H1 (cell line): Measurements from ENCODE around the gene GUCA1A. TPM values are rescaled to one million over a fixed set of nuclear protein-coding genes. Genes with fewer than 3 reads are reported as not detected.
"Not testable (repeated sequence)": the region's sequence is repeated elsewhere in the genome, so short reads cannot be mapped to it uniquely, and the experiment has no call there.

Source experiments
- CTCF ChIA-PET: fragments of 300-600 bp; sonication (Branson Sonifier 250); formaldehyde crosslinking; loops from one replicate; lab custom pipeline; 2021; ENCODE audit not compliant: partially characterized antibody; lab: Charles Lee
- POLR2A ChIA-PET: fragments of 300-600 bp; sonication (Branson Sonifier 250); formaldehyde crosslinking; loops from one replicate; lab custom pipeline; 2021; ENCODE audit warnings: inconsistent platforms; ENCODE audit not compliant: partially characterized antibody; lab: Charles Lee
- DNase-seq, 2 experiments: peaks; one replicate each; pipeline versions ENCODE4 v3.0.0 to v3.0.0-alpha.2; 2010 to 2022; ENCODE audit warnings: low spot score in 2 of 2, low read depth in 1 of 2, mixed read lengths in 1 of 2
- FAIRE-seq: peaks from 2 replicates; lab custom pipeline; 2011; peaks lifted over from hg19 to GRCh38; lab: Jason Lieb, UNC
- H2AFZ ChIP-seq: 2 replicates; pipeline ENCODE4 v1.8.1; 2012; ENCODE audit warnings: low read length, inconsistent platforms
- H2AK5ac ChIP-seq: 2 replicates; pipeline ENCODE4 v1.6.1; 2013; ENCODE audit warnings: low read depth, low read length
- H2BK120ac ChIP-seq: replicated peaks from 2 replicates; pipeline ENCODE3; 2013; ENCODE audit warnings: low read depth, low read length, inconsistent platforms
- H2BK12ac ChIP-seq: 2 replicates; pipeline ENCODE4 v1.6.1; 2013; ENCODE audit warnings: low read depth, low read length
- H2BK15ac ChIP-seq: 2 replicates; pipeline ENCODE4 v1.6.1; 2013; ENCODE audit warnings: low read length
- H2BK20ac ChIP-seq: 2 replicates; pipeline ENCODE4 v1.6.1; 2013; ENCODE audit warnings: low read length
- H2BK5ac ChIP-seq: 2 replicates; pipeline ENCODE4 v1.6.1; 2013; ENCODE audit warnings: low read depth, low read length
- H3K14ac ChIP-seq: 2 replicates; pipeline ENCODE4 v1.6.1; 2013; ENCODE audit warnings: inconsistent platforms; ENCODE audit not compliant: insufficient read length
- H3K18ac ChIP-seq: 2 replicates; pipeline ENCODE4 v1.6.1; 2013; ENCODE audit warnings: low read length; ENCODE audit errors: extremely low read depth
- H3K23ac ChIP-seq: 2 replicates; pipeline ENCODE4 v1.6.1; 2013; ENCODE audit warnings: inconsistent platforms; ENCODE audit not compliant: insufficient read length
- H3K23me2 ChIP-seq: 2 replicates; pipeline ENCODE4 v1.6.1; 2013; ENCODE audit warnings: low read depth, low read length
- H3K27ac ChIP-seq: 2 replicates; pipeline ENCODE4 v1.6.1; 2011; ENCODE audit warnings: low read depth, low read length, inconsistent platforms
- H3K27me3 ChIP-seq, 4 experiments: replicated peaks in 1 of 4; 1 replicate in 1 of 4; 2 replicates in 3 of 4; pipeline versions ENCODE4 v1.6.1 to v1.8.1; 2011 to 2013; ENCODE audit warnings: low read length in 3 of 4, mild to moderate bottlenecking in 3 of 4, inconsistent platforms in 2 of 4, mixed read lengths in 2 of 4, moderate library complexity in 1 of 4; ENCODE audit not compliant: control insufficient read depth in 3 of 4, insufficient read depth in 3 of 4; ENCODE audit errors: extremely low read depth in 1 of 4
- H3K36me3 ChIP-seq, 4 experiments: 2 replicates each; pipeline versions ENCODE4 v1.6.1 to v1.8.1; 2011 to 2013; ENCODE audit warnings: mild to moderate bottlenecking in 4 of 4, low read length in 3 of 4, moderate library complexity in 2 of 4, control low read depth in 1 of 4, inconsistent platforms in 1 of 4; ENCODE audit not compliant: insufficient read depth in 4 of 4, control insufficient read depth in 2 of 4
- H3K4ac ChIP-seq: replicated peaks from 2 replicates; pipeline ENCODE3; 2013; ENCODE audit warnings: low read length, low read depth, mixed read lengths, inconsistent platforms; ENCODE audit not compliant: insufficient read length
- H3K4me1 ChIP-seq, 4 experiments: replicated peaks in 1 of 4; 1 replicate in 1 of 4; 2 replicates in 3 of 4; pipeline versions ENCODE4 v1.6.1 to v1.8.1; 2011 to 2013; ENCODE audit warnings: low read length in 3 of 4, inconsistent platforms in 2 of 4, mixed read lengths in 1 of 4; ENCODE audit not compliant: insufficient read depth in 4 of 4, control insufficient read depth in 3 of 4
- H3K4me2 ChIP-seq, 2 experiments: 2 replicates each; pipeline versions ENCODE4 v1.6.1 to v1.8.1; 2011 to 2013; ENCODE audit warnings: low read depth in 2 of 2, low read length in 2 of 2, control low read depth in 1 of 2, inconsistent platforms in 1 of 2, mild to moderate bottlenecking in 1 of 2; ENCODE audit not compliant: insufficient read depth in 1 of 2
- H3K4me3 ChIP-seq, 4 experiments: fragments of 200-600, 300-600 bp in 1 of 4; sonication (generic), shearing (Covaris generic), sonication (Bioruptor Twin) in 1 of 4; 2 replicates each; pipeline versions ENCODE4 v1.5.1 to v1.8.1; 2011 to 2016; ENCODE audit warnings: low read length in 4 of 4, low read depth in 3 of 4, control low read depth in 2 of 4, inconsistent platforms in 2 of 4, mild to moderate bottlenecking in 2 of 4, mixed read lengths in 1 of 4, moderate library complexity in 1 of 4; ENCODE audit not compliant: insufficient read depth in 2 of 4; ENCODE audit errors: extremely low read depth in 1 of 4
- H3K56ac ChIP-seq: replicated peaks from 2 replicates; pipeline ENCODE3; 2013; ENCODE audit warnings: low read depth, mild to moderate bottlenecking, mixed read lengths, low read length, inconsistent platforms; ENCODE audit not compliant: insufficient read length
- H3K79me1 ChIP-seq: 2 replicates; pipeline ENCODE4 v1.6.1; 2013; ENCODE audit warnings: low read depth, low read length, control low read depth
- H3K79me2 ChIP-seq, 2 experiments: 2 replicates each; pipeline versions ENCODE4 v1.6.1 to v1.8.1; 2012 to 2013; ENCODE audit warnings: low read length in 2 of 2, mild to moderate bottlenecking in 2 of 2, inconsistent platforms in 1 of 2; ENCODE audit not compliant: insufficient read depth in 2 of 2, control insufficient read depth in 1 of 2
- H3K9ac ChIP-seq, 4 experiments: replicated peaks in 1 of 4; 1 replicate in 1 of 4; 2 replicates in 3 of 4; pipeline versions ENCODE4 v1.6.1 to v1.8.1; 2011 to 2013; ENCODE audit warnings: low read depth in 3 of 4, low read length in 3 of 4, control low read depth in 2 of 4, mild to moderate bottlenecking in 2 of 4, moderate library complexity in 2 of 4, inconsistent platforms in 1 of 4; ENCODE audit errors: extremely low read depth in 1 of 4
- H3K9me3 ChIP-seq, 2 experiments: 2 replicates each; pipeline versions ENCODE4 v1.6.1 to v1.8.1; 2012 to 2013; ENCODE audit warnings: mild to moderate bottlenecking in 2 of 2, moderate library complexity in 2 of 2, control low read depth in 1 of 2, inconsistent platforms in 1 of 2, low read depth in 1 of 2, low read length in 1 of 2, mixed read lengths in 1 of 2; ENCODE audit not compliant: insufficient read depth in 2 of 2
- H4K20me1 ChIP-seq, 2 experiments: replicated peaks in 1 of 2; 2 replicates each; pipeline versions ENCODE3 to v1.8.1; 2011 to 2013; ENCODE audit warnings: inconsistent platforms in 2 of 2, low read length in 2 of 2, mild to moderate bottlenecking in 1 of 2; ENCODE audit not compliant: insufficient read depth in 2 of 2, control insufficient read depth in 1 of 2
- H4K5ac ChIP-seq: 2 replicates; pipeline ENCODE4 v1.6.1; 2013; ENCODE audit warnings: low read length, low read depth, mixed read lengths, inconsistent platforms; ENCODE audit not compliant: insufficient read length
- H4K8ac ChIP-seq: 2 replicates; pipeline ENCODE4 v1.8.0; 2013; ENCODE audit warnings: mild to moderate bottlenecking, moderate library complexity, low read length, inconsistent platforms; ENCODE audit not compliant: insufficient read depth; ENCODE audit errors: extremely low read depth
- H4K91ac ChIP-seq: replicated peaks from 2 replicates; pipeline ENCODE3; 2013; ENCODE audit warnings: low read length, mixed read lengths, inconsistent platforms; ENCODE audit not compliant: insufficient read length
- WGBS, 2 experiments: shearing (Covaris generic) in 1 of 2; methylation state at CpG; one replicate each; pipeline versions ENCODE4 v1.1.6 to v1.1.7; 2013 to 2015; ENCODE audit warnings: low lambda C conversion rate in 2 of 2, mixed read lengths in 2 of 2, inconsistent platforms in 1 of 2, low coverage in 1 of 2, missing lambda C conversion rate in 1 of 2; ENCODE audit not compliant: insufficient replicate concordance in 2 of 2, insufficient coverage in 1 of 2, insufficient read length in 1 of 2; ENCODE audit errors: extremely low coverage in 1 of 2, missing lambda C conversion rate in 1 of 2; 5-methylcytosine and 5-hydroxymethylcytosine counted together
- polyA plus RNA-seq, 7 experiments: library from polyadenylated mRNA; depleted of rRNA in 3 of 7; stranded (reverse) in 5 of 7; unstranded in 2 of 7; fragments of >200 nt in 5 of 7; fragments of 200-250 nt in 2 of 7; gene quantifications; 1 replicate in 5 of 7; 2 replicates in 1 of 7; 4 replicates in 1 of 7; pipeline versions ENCODE4 v1.2.1 to v1.2.3, GENCODE V29; 2011 to 2013; ENCODE audit warnings: missing spikeins in 2 of 7, mixed read lengths in 2 of 7
- total RNA-seq: library from RNA; stranded (reverse); fragmentation: NEBNext Ultra II Directional; extraction: Animal tissue kit (Norgen Biotek cat#: 25700); gene quantifications from 2 replicates; pipeline ENCODE4 v1.2.1, GENCODE V29; 2021

GUCA1A gene
- total and polyA plus RNA-seq, 2 of the 8 experiments (the other 6 are each of a cell fraction or from before 2014, with no cell fraction given) = 4.6 to 24.6 TPM

GRCh38 chr6:42169780-42170179 is 3.4 kb upstream of the GUCA1A start:
- not testable (repeated sequence) for H3K4ac ChIP-seq, H2BK20ac ChIP-seq, H4K5ac ChIP-seq, H3K4me1 ChIP-seq, H3K18ac ChIP-seq, H3K23me2 ChIP-seq, H3K23ac ChIP-seq, H3K9ac ChIP-seq, H3K79me2 ChIP-seq, H4K8ac ChIP-seq, H3K36me3 ChIP-seq, H2AK5ac ChIP-seq, H3K4me3 ChIP-seq, H3K79me1 ChIP-seq, H4K20me1 ChIP-seq, H3K14ac ChIP-seq, H3K4me2 ChIP-seq, H2AFZ ChIP-seq, H2BK12ac ChIP-seq, H2BK5ac ChIP-seq, H2BK120ac ChIP-seq, H3K9me3 ChIP-seq, DNase-seq, H2BK15ac ChIP-seq, FAIRE-seq, H3K27me3 ChIP-seq, H4K91ac ChIP-seq, H3K27ac ChIP-seq, H3K56ac ChIP-seq
- CTCF ChIA-PET = interaction anchor here (1.1 to 11.2 kb wide), 12 partner anchors 15 to 354 kb away, joined by 3 to 224 read pairs (median 4); partner anchors contain the start of gene C6orf132
- WGBS, 2 experiments = 46% methylated on average over 2 of the region's 2 CpGs; no CpG with 5 or more reads in 1 of the 2 experiments
- POLR2A ChIA-PET = interaction anchor here (1.2 to 9.2 kb wide), 2 partner anchors 30 to 382 kb away, joined by 5 to 109 read pairs; partner anchors contain the start of genes C6orf132 and TOMM6
